Upper lobe of right lung (tissue), 1 donor: Measurements from ENCODE around the gene PPP6C. TPM values are rescaled to one million over a fixed set of nuclear protein-coding genes. Genes with fewer than 3 reads are reported as not detected.

Source experiments
- ATAC-seq: fragments of 200-7000 bp; cut with Tn5 transposase; one replicate; pipeline ENCODE4 v1.9.1; 2020; ENCODE audit warnings: mild to moderate bottlenecking, moderate library complexity
- DNase-seq: peaks from one replicate; pipeline ENCODE4 v3.0.0-alpha.2; 2020
- H3K27ac ChIP-seq: fragments of 200-600 bp; one replicate; pipeline ENCODE4 v1.8.0; 2022
- H3K27me3 ChIP-seq: fragments of 200-600 bp; one replicate; pipeline ENCODE4 v1.8.0; 2022; ENCODE audit warnings: mild to moderate bottlenecking
- H3K36me3 ChIP-seq: fragments of 200-600 bp; one replicate; pipeline ENCODE4 v1.8.0; 2022
- H3K4me1 ChIP-seq: fragments of 200-600 bp; one replicate; pipeline ENCODE4 v1.8.0; 2022
- H3K4me3 ChIP-seq: fragments of 200-600 bp; one replicate; pipeline ENCODE4 v1.8.0; 2022; ENCODE audit warnings: mild to moderate bottlenecking
- H3K9me3 ChIP-seq: fragments of 200-600 bp; one replicate; pipeline ENCODE4 v1.8.0; 2022
- intact Hi-C: fragments of 100-400 bp; cut with DNase I; formaldehyde crosslinking; loops from one replicate; pipeline ENCODE4 v1.11.0; 2022
- total RNA-seq: library from RNA; stranded (reverse); fragmentation: NEBNext Ultra II Directional; extraction: Animal tissue kit (Norgen Biotek cat#: 25700); gene quantifications from one replicate; pipeline ENCODE4 v1.2.1, GENCODE V29; 2021
- TF ChIP-seq, protein P1 (sequence below): fragments of 200-600 bp; IDR thresholded peaks from one replicate; pipeline ENCODE4 v1.8.0; 2022; ENCODE audit warnings: antibody characterized with exemption
- donor health status: DM: no; HTN: yes; CAD: no; lungs with severe emphysema.

The PPP6C gene
- total RNA-seq, 1 donor from 2014 or later, result 42.2 TPM

DNA sequence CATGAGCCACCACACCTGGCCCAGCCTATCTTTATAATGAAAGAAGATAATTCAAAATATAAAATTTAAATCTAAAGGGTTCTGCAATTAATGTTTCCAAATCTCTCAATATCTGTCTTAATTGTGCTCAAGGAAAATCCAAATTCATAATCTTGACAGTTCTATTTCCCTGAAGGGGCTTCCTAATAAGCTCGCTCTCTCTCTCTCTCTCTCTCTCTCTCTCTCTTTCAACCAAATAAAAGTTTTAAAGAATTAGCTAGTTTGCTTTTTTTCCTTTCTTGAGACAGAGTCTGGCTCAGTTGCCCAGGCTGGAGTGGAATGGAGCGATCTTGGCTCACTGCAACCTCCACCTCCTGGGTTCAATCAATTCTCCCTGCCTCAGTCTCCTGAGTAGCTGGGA, 33.1 kb downstream of the PPP6C start:
- DNase-seq (no peak), ATAC-seq (no peak)
- Histone ChIP-seq H3K9me3 (no peaks in the 10 kb centered on the region), H3K27me3 (no peaks in the 10 kb centered on the region), H3K4me3 (no peak overlapping the region), H3K27ac (no peak overlapping the region), H3K36me3 (peaks cover 60% of the 10 kb centered on the region), H3K4me1 (peaks cover 13% of the 10 kb centered on the region)
- TF ChIP-seq, protein P1, sequence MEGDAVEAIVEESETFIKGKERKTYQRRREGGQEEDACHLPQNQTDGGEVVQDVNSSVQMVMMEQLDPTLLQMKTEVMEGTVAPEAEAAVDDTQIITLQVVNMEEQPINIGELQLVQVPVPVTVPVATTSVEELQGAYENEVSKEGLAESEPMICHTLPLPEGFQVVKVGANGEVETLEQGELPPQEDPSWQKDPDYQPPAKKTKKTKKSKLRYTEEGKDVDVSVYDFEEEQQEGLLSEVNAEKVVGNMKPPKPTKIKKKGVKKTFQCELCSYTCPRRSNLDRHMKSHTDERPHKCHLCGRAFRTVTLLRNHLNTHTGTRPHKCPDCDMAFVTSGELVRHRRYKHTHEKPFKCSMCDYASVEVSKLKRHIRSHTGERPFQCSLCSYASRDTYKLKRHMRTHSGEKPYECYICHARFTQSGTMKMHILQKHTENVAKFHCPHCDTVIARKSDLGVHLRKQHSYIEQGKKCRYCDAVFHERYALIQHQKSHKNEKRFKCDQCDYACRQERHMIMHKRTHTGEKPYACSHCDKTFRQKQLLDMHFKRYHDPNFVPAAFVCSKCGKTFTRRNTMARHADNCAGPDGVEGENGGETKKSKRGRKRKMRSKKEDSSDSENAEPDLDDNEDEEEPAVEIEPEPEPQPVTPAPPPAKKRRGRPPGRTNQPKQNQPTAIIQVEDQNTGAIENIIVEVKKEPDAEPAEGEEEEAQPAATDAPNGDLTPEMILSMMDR, result no peak
- intact Hi-C loops, result no loop called here

DNA sequence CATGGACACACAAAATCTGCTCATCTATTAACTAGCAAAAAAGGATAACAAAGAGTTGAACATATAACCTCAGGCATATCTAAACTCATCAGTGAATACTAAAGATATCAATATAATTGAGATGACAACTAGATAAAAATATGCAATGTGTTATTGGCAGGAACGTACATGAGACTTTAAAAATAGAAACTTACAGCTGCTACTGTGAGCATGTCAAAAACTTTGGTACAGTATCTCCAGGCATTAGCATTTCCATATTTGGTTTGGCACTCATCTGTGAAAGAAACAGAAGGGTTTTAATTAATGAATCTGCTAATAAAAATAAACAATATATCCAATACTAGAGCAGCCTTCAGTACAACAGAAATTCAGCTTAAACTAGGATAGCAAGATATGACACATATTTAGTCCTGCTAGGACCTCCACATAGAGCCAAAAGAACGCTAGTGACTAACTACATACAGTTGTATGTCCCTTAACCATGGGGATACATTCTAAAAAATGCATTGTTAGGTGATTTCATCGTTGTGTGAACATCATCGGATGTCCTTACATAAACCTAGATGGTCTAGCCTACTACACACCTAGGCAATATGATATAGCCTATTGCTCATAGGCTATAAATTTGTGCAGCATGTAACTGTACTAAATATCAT, 35.8 kb downstream of the PPP6C start:
- Histone ChIP-seq H3K4me1 (no peaks in the 10 kb centered on the region), H3K4me3 (no peak overlapping the region), H3K9me3 (no peaks in the 10 kb centered on the region), H3K27me3 (no peaks in the 10 kb centered on the region), H3K36me3 (peaks cover 83% of the 10 kb centered on the region), H3K27ac (no peak overlapping the region)
- intact Hi-C loops, result no loop called here
- DNase-seq, result no peak
- no peak for ATAC-seq
- TF ChIP-seq, protein P1, result no peak

DNA sequence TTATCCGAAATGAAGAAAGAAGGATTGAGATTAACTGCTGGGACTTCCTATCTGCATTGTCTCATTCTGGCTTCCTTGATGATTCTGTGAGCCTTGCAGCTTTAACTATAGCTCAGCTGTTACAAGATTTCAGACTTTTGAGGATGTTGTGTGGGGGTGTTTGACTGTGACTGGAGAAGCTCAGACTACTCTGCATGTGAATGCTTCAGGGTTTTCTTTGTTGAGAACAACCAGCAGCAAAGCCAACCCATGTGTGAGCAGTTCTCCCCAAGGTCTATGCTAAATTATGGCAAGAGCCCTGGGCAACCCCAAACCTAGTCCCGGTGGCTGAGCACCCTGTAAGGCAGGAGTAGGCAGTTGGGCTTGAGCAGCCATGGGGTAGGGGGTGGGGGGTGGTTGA, 37.9 kb downstream of the PPP6C start:
- Histone ChIP-seq H3K4me1 (no peaks in the 10 kb centered on the region), H3K27ac (no peak overlapping the region), H3K36me3 (peaks cover 72% of the 10 kb centered on the region), H3K9me3 (no peaks in the 10 kb centered on the region), H3K27me3 (no peaks in the 10 kb centered on the region), H3K4me3 (no peak overlapping the region)
- TF ChIP-seq, protein P1, result no peak
- no peak for DNase-seq
- ATAC-seq, result no peak
- intact Hi-C loops, result no loop called here

DNA sequence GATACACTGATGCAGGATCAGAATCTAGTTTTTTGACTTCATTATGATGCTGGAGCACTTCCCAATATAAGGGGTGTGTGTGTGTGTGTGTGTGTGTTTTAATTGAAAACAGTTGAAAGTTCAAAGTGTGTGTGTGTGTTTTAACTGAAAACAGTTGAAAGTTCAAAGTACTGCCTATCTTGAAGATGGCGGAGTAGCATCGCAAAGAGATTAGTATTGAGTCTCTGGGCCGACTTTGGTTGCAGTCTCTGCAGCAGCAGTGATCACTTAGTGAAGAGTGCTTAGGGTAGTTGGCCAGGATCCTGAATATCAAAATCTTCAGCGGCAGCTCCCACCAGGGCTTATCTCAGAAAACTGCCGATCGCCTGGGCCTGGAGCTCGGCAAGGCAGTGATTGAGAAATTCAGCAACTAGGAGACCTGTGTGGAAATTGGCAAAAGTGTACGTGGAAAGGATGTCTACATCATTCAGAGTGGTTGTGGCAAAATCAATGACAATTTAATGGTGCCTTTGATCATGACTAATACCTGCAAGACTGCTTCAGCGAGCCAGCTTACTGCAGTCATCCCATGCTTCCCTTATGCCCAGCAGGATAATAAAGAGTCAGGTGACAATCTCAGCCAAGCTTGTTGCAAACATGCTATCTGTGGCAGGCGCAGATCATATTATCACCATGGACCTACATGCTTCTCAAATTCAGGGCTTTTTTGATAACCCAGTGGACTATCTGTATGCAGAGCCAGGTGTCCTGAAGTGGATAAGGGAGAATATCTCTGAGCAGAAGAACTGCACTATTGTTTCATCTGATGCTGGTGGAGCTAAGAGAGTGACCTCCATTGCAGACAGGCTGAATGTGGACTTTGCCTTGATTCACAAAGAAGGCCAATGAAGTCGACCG, 39.0 kb downstream of the PPP6C start:
- no peak for DNase-seq

DNA sequence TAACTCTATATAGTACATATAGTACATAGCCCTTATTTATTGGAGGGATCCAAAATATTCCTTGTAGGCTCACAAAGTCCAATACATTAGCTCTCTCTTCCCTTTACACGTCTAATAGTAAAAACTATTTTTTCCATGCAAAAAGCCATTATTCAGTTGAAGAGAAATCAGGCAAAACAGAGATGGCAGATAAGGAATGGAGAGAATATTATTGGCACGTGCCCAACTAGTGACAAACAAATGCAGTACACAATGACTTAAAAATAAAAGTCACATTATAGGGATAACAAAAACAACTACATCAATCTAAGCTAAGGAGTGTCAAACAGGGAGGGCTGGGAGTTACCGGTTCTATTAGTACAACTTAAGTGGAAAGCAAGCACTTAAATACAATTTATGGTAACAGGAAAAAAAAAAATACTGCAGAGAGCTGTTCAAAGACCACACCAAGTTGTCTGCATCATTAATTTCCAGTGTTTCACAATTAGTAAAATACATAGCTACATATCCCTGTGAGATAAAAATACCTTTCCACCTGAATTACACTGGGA, 42.1 kb downstream of the PPP6C start:
- TF ChIP-seq, protein P1, result no peak
- H3K36me3 ChIP-seq, result peaks cover 33% of the 10 kb centered on the region

More for the DNA sequence above, 39.0 kb downstream of the PPP6C start:
- Histone ChIP-seq H3K9me3 (no peaks in the 10 kb centered on the region), H3K36me3 (peaks cover 64% of the 10 kb centered on the region), H3K27me3 (no peaks in the 10 kb centered on the region), H3K4me3 (no peak overlapping the region), H3K27ac (no peak overlapping the region), H3K4me1 (peaks cover 5% of the 10 kb centered on the region)
- no peak for ATAC-seq
- TF ChIP-seq, protein P1, result no peak
- intact Hi-C loops, result no loop called here

More for the DNA sequence above, 42.1 kb downstream of the PPP6C start:
- Histone ChIP-seq H3K9me3 (no peaks in the 10 kb centered on the region), H3K27me3 (no peaks in the 10 kb centered on the region), H3K4me1 (peaks cover 9% of the 10 kb centered on the region), H3K4me3 (no peak overlapping the region), H3K27ac (peak overlapping the region; percentile 4)
- DNase-seq (no peak), ATAC-seq (no peak)
- intact Hi-C loops, result no loop called here
